CD4-positive, alpha-beta T cell treated with Interleukin-17A for 1 hour (primary cell): Measurements from ENCODE around the gene TIMM29.

Experiments
- DNase-seq: peaks from one replicate; pipeline ENCODE4 v3.0.0-alpha.2; 2020

Gene TIMM29

GRCh38 chr19:10928563-10929401, at the start of gene TIMM29, which contains the start of gene YIPF2:
Gene TIMM29, plus strand, starts transcription at chr19:10928811. Its CDS starts 12 bp downstream, at chr19:10928823.
Gene YIPF2, minus strand, starts transcription at chr19:10928639. Its CDS starts 229 bp downstream, at chr19:10928410.
- DNase-seq: peak; percentile 96

GRCh38 chr19:10881403-10882107, 47.1 kb upstream of the TIMM29 start:
- no peak for DNase-seq

- DNase-seq: no peak
Measured at GRCh38 chr19:10882108-10882457, 46.5 kb upstream of the TIMM29 start.

GRCh38 chr19:10884274-10884673, 44.3 kb upstream of the TIMM29 start:
- no peak for DNase-seq

- DNase-seq: no peak
Measured at GRCh38 chr19:10885201-10886169, 43.1 kb upstream of the TIMM29 start.

GRCh38 chr19:10887616-10888367, 40.8 kb upstream of the TIMM29 start:
- no peak for DNase-seq

- no peak for DNase-seq
Measured at GRCh38 chr19:10888421-10888866, 40.2 kb upstream of the TIMM29 start.

GRCh38 chr19:10889880-10890279, 38.7 kb upstream of the TIMM29 start:
- DNase-seq: no peak

- no peak for DNase-seq
Measured at GRCh38 chr19:10891405-10892086, 37.1 kb upstream of the TIMM29 start.

- no peak for DNase-seq
Measured at GRCh38 chr19:10892256-10892655, 36.4 kb upstream of the TIMM29 start.

- DNase-seq: no peak
Measured at GRCh38 chr19:10894911-10895213, 33.7 kb upstream of the TIMM29 start.

- no peak for DNase-seq
Measured at GRCh38 chr19:10895363-10895762, 33.2 kb upstream of the TIMM29 start.

- no peak for DNase-seq
Measured at GRCh38 chr19:10895920-10896319, 32.7 kb upstream of the TIMM29 start.

GRCh38 chr19:10896851-10897526, 31.6 kb upstream of the TIMM29 start:
- no peak for DNase-seq

GRCh38 chr19:10898633-10899032, 30.0 kb upstream of the TIMM29 start:
- no peak for DNase-seq

GRCh38 chr19:10899151-10899653, 29.4 kb upstream of the TIMM29 start:
- no peak for DNase-seq

- no peak for DNase-seq
Measured at GRCh38 chr19:10907925-10908324, 20.7 kb upstream of the TIMM29 start.

GRCh38 chr19:10908380-10908960, 20.1 kb upstream of the TIMM29 start:
- DNase-seq: no peak

GRCh38 chr19:10911579-10912363, 16.8 kb upstream of the TIMM29 start:
- no peak for DNase-seq

- no peak for DNase-seq
Measured at GRCh38 chr19:10912619-10913018, 16.0 kb upstream of the TIMM29 start.
